ENCODE data around the gene AMPH. TPM values are rescaled to one million over a fixed set of nuclear protein-coding genes. Genes with fewer than 3 reads are reported as not detected.

Gene AMPH
- total RNA-seq, 6 donors from 2014 or later: 0.61 to 25.1 (median 2.5) TPM

GRCh38 chr7:38506756-38507155 lies 124.4 kb downstream of the AMPH start:
- H3K9me3 ChIP-seq: no peaks in the 10 kb centered on the region
- no peaks in the 10 kb centered on the region for H3K27me3 ChIP-seq
- H3K27ac ChIP-seq: no peak overlapping the region
- no peaks in the 10 kb centered on the region for H3K4me1 ChIP-seq
- no peak overlapping the region for H3K4me3 ChIP-seq
- ATAC-seq (ENCODE audit: low FRiP score in 2 of 2) (peak in 1 of 2 donors; percentile 60), DNase-seq (no peak)
- no peak for TF ChIP-seq POLR2AphosphoS5 (IDR thresholded peaks at IDR 0.05)
- TF ChIP-seq EP300 (IDR thresholded peaks at IDR 0.05): no peak
- TF ChIP-seq CTCF (IDR thresholded peaks at IDR 0.05): no peak
- TF ChIP-seq POLR2A (IDR thresholded peaks at IDR 0.05): no peak
- no peaks in the 10 kb centered on the region for H3K36me3 ChIP-seq
- WGBS, 2 donors: 79% methylated on average over 3 of the region's 3 CpGs

GRCh38 chr7:38506004-38506403 lies 125.2 kb downstream of the AMPH start:
- H3K27me3 ChIP-seq: no peaks in the 10 kb centered on the region
- DNase-seq (no peak), ATAC-seq (ENCODE audit: low FRiP score in 2 of 2) (no peak)
- H3K27ac ChIP-seq: no peak overlapping the region
- no peak overlapping the region for H3K4me3 ChIP-seq
- WGBS, 2 donors: 86 to 94% methylated on average over 1 of the region's 1 CpG
- TF ChIP-seq POLR2AphosphoS5 (IDR thresholded peaks at IDR 0.05): no peak
- H3K4me1 ChIP-seq: no peaks in the 10 kb centered on the region
- H3K9me3 ChIP-seq: no peaks in the 10 kb centered on the region
- H3K36me3 ChIP-seq: no peaks in the 10 kb centered on the region

GRCh38 chr7:38504684-38505083 lies 126.5 kb downstream of the AMPH start:
- H3K27ac ChIP-seq: no peak overlapping the region
- no peaks in the 10 kb centered on the region for H3K9me3 ChIP-seq
- TF ChIP-seq CTCF (IDR thresholded peaks at IDR 0.05) (no peak), POLR2A (IDR thresholded peaks at IDR 0.05) (no peak), POLR2AphosphoS5 (IDR thresholded peaks at IDR 0.05) (no peak), EP300 (IDR thresholded peaks at IDR 0.05) (no peak)
- no peak overlapping the region for H3K4me3 ChIP-seq
- H3K4me1 ChIP-seq: no peaks in the 10 kb centered on the region
- no peak for DNase-seq
- no peaks in the 10 kb centered on the region for H3K27me3 ChIP-seq
- no peak for ATAC-seq (ENCODE audit: low FRiP score in 2 of 2)
- no peaks in the 10 kb centered on the region for H3K36me3 ChIP-seq
- WGBS, 2 donors: 64 to 71% methylated on average over 2 of the region's 2 CpGs

- Histone ChIP-seq H3K27ac (no peak overlapping the region), H3K36me3 (no peaks in the 10 kb centered on the region), H3K4me1 (no peaks in the 10 kb centered on the region), H3K9me3 (no peaks in the 10 kb centered on the region), H3K4me3 (no peak overlapping the region), H3K27me3 (no peaks in the 10 kb centered on the region)
- 85 to 95% methylated on average over 6 of the region's 6 CpGs for WGBS, 2 donors
- DNase-seq: no peak
- no peak for ATAC-seq (ENCODE audit: low FRiP score in 2 of 2)
- TF ChIP-seq CTCF (IDR thresholded peaks at IDR 0.05) (no peak), EP300 (IDR thresholded peaks at IDR 0.05) (no peak), POLR2A (IDR thresholded peaks at IDR 0.05) (no peak), POLR2AphosphoS5 (IDR thresholded peaks at IDR 0.05) (no peak)
These were observed 128.3 kb downstream of the AMPH start for GRCh38 chr7:38502848-38503247.

- TF ChIP-seq CTCF (IDR thresholded peaks at IDR 0.05) (no peak), EP300 (IDR thresholded peaks at IDR 0.05) (no peak), POLR2A (IDR thresholded peaks at IDR 0.05) (no peak), POLR2AphosphoS5 (IDR thresholded peaks at IDR 0.05) (no peak)
- no peak overlapping the region for H3K27ac ChIP-seq
- WGBS, 2 donors: 73 to 86% methylated on average over 4 of the region's 4 CpGs
- DNase-seq: no peak
- no peaks in the 10 kb centered on the region for H3K27me3 ChIP-seq
- H3K36me3 ChIP-seq: no peaks in the 10 kb centered on the region
- H3K4me1 ChIP-seq: no peaks in the 10 kb centered on the region
- no peak overlapping the region for H3K4me3 ChIP-seq
- H3K9me3 ChIP-seq: no peaks in the 10 kb centered on the region
- no peak for ATAC-seq (ENCODE audit: low FRiP score in 2 of 2)
These were observed 128.9 kb downstream of the AMPH start for GRCh38 chr7:38502289-38502688.

Data from upper lobe of left lung (tissue), 6 donors.